H1 (cell line): ENCODE results near the gene ENPP7. TPM values are rescaled to one million over a fixed set of nuclear protein-coding genes. Genes with fewer than 3 reads are reported as not detected.

Experiments used
- CTCF ChIA-PET: fragments of 300-600 bp; sonication (Branson Sonifier 250); formaldehyde crosslinking; loops from one replicate; lab custom pipeline; 2021; ENCODE audit not compliant: partially characterized antibody; lab: Charles Lee
- POLR2A ChIA-PET: fragments of 300-600 bp; sonication (Branson Sonifier 250); formaldehyde crosslinking; loops from one replicate; lab custom pipeline; 2021; ENCODE audit warnings: inconsistent platforms; ENCODE audit not compliant: partially characterized antibody; lab: Charles Lee
- DNase-seq, 2 experiments: peaks; one replicate each; pipeline versions ENCODE4 v3.0.0 to v3.0.0-alpha.2; 2010 to 2022; ENCODE audit warnings: low spot score in 2 of 2, low read depth in 1 of 2, mixed read lengths in 1 of 2
- FAIRE-seq: peaks from 2 replicates; lab custom pipeline; 2011; peaks lifted over from hg19 to GRCh38; lab: Jason Lieb, UNC
- H2AFZ ChIP-seq: 2 replicates; pipeline ENCODE4 v1.8.1; 2012; ENCODE audit warnings: low read length, inconsistent platforms
- H2AK5ac ChIP-seq: 2 replicates; pipeline ENCODE4 v1.6.1; 2013; ENCODE audit warnings: low read depth, low read length
- H2BK120ac ChIP-seq: replicated peaks from 2 replicates; pipeline ENCODE3; 2013; ENCODE audit warnings: low read depth, low read length, inconsistent platforms
- H2BK12ac ChIP-seq: 2 replicates; pipeline ENCODE4 v1.6.1; 2013; ENCODE audit warnings: low read depth, low read length
- H2BK15ac ChIP-seq: 2 replicates; pipeline ENCODE4 v1.6.1; 2013; ENCODE audit warnings: low read length
- H2BK20ac ChIP-seq: 2 replicates; pipeline ENCODE4 v1.6.1; 2013; ENCODE audit warnings: low read length
- H2BK5ac ChIP-seq: 2 replicates; pipeline ENCODE4 v1.6.1; 2013; ENCODE audit warnings: low read depth, low read length
- H3K14ac ChIP-seq: 2 replicates; pipeline ENCODE4 v1.6.1; 2013; ENCODE audit warnings: inconsistent platforms; ENCODE audit not compliant: insufficient read length
- H3K18ac ChIP-seq: 2 replicates; pipeline ENCODE4 v1.6.1; 2013; ENCODE audit warnings: low read length; ENCODE audit errors: extremely low read depth
- H3K23ac ChIP-seq: 2 replicates; pipeline ENCODE4 v1.6.1; 2013; ENCODE audit warnings: inconsistent platforms; ENCODE audit not compliant: insufficient read length
- H3K23me2 ChIP-seq: 2 replicates; pipeline ENCODE4 v1.6.1; 2013; ENCODE audit warnings: low read depth, low read length
- H3K27ac ChIP-seq: 2 replicates; pipeline ENCODE4 v1.6.1; 2011; ENCODE audit warnings: low read depth, low read length, inconsistent platforms
- H3K27me3 ChIP-seq, 4 experiments: replicated peaks in 1 of 4; 1 replicate in 1 of 4; 2 replicates in 3 of 4; pipeline versions ENCODE4 v1.6.1 to v1.8.1; 2011 to 2013; ENCODE audit warnings: low read length in 3 of 4, mild to moderate bottlenecking in 3 of 4, inconsistent platforms in 2 of 4, mixed read lengths in 2 of 4, moderate library complexity in 1 of 4; ENCODE audit not compliant: control insufficient read depth in 3 of 4, insufficient read depth in 3 of 4; ENCODE audit errors: extremely low read depth in 1 of 4
- H3K36me3 ChIP-seq, 4 experiments: 2 replicates each; pipeline versions ENCODE4 v1.6.1 to v1.8.1; 2011 to 2013; ENCODE audit warnings: mild to moderate bottlenecking in 4 of 4, low read length in 3 of 4, moderate library complexity in 2 of 4, control low read depth in 1 of 4, inconsistent platforms in 1 of 4; ENCODE audit not compliant: insufficient read depth in 4 of 4, control insufficient read depth in 2 of 4
- H3K4ac ChIP-seq: replicated peaks from 2 replicates; pipeline ENCODE3; 2013; ENCODE audit warnings: low read length, low read depth, mixed read lengths, inconsistent platforms; ENCODE audit not compliant: insufficient read length
- H3K4me1 ChIP-seq, 4 experiments: replicated peaks in 1 of 4; 1 replicate in 1 of 4; 2 replicates in 3 of 4; pipeline versions ENCODE4 v1.6.1 to v1.8.1; 2011 to 2013; ENCODE audit warnings: low read length in 3 of 4, inconsistent platforms in 2 of 4, mixed read lengths in 1 of 4; ENCODE audit not compliant: insufficient read depth in 4 of 4, control insufficient read depth in 3 of 4
- H3K4me2 ChIP-seq, 2 experiments: 2 replicates each; pipeline versions ENCODE4 v1.6.1 to v1.8.1; 2011 to 2013; ENCODE audit warnings: low read depth in 2 of 2, low read length in 2 of 2, control low read depth in 1 of 2, inconsistent platforms in 1 of 2, mild to moderate bottlenecking in 1 of 2; ENCODE audit not compliant: insufficient read depth in 1 of 2
- H3K4me3 ChIP-seq, 4 experiments: fragments of 200-600, 300-600 bp in 1 of 4; sonication (generic), shearing (Covaris generic), sonication (Bioruptor Twin) in 1 of 4; 2 replicates each; pipeline versions ENCODE4 v1.5.1 to v1.8.1; 2011 to 2016; ENCODE audit warnings: low read length in 4 of 4, low read depth in 3 of 4, control low read depth in 2 of 4, inconsistent platforms in 2 of 4, mild to moderate bottlenecking in 2 of 4, mixed read lengths in 1 of 4, moderate library complexity in 1 of 4; ENCODE audit not compliant: insufficient read depth in 2 of 4; ENCODE audit errors: extremely low read depth in 1 of 4
- H3K56ac ChIP-seq: replicated peaks from 2 replicates; pipeline ENCODE3; 2013; ENCODE audit warnings: low read depth, mild to moderate bottlenecking, mixed read lengths, low read length, inconsistent platforms; ENCODE audit not compliant: insufficient read length
- H3K79me1 ChIP-seq: 2 replicates; pipeline ENCODE4 v1.6.1; 2013; ENCODE audit warnings: low read depth, low read length, control low read depth
- H3K79me2 ChIP-seq, 2 experiments: 2 replicates each; pipeline versions ENCODE4 v1.6.1 to v1.8.1; 2012 to 2013; ENCODE audit warnings: low read length in 2 of 2, mild to moderate bottlenecking in 2 of 2, inconsistent platforms in 1 of 2; ENCODE audit not compliant: insufficient read depth in 2 of 2, control insufficient read depth in 1 of 2
- H3K9ac ChIP-seq, 4 experiments: replicated peaks in 1 of 4; 1 replicate in 1 of 4; 2 replicates in 3 of 4; pipeline versions ENCODE4 v1.6.1 to v1.8.1; 2011 to 2013; ENCODE audit warnings: low read depth in 3 of 4, low read length in 3 of 4, control low read depth in 2 of 4, mild to moderate bottlenecking in 2 of 4, moderate library complexity in 2 of 4, inconsistent platforms in 1 of 4; ENCODE audit errors: extremely low read depth in 1 of 4
- H3K9me3 ChIP-seq, 2 experiments: 2 replicates each; pipeline versions ENCODE4 v1.6.1 to v1.8.1; 2012 to 2013; ENCODE audit warnings: mild to moderate bottlenecking in 2 of 2, moderate library complexity in 2 of 2, control low read depth in 1 of 2, inconsistent platforms in 1 of 2, low read depth in 1 of 2, low read length in 1 of 2, mixed read lengths in 1 of 2; ENCODE audit not compliant: insufficient read depth in 2 of 2
- H4K20me1 ChIP-seq, 2 experiments: replicated peaks in 1 of 2; 2 replicates each; pipeline versions ENCODE3 to v1.8.1; 2011 to 2013; ENCODE audit warnings: inconsistent platforms in 2 of 2, low read length in 2 of 2, mild to moderate bottlenecking in 1 of 2; ENCODE audit not compliant: insufficient read depth in 2 of 2, control insufficient read depth in 1 of 2
- H4K5ac ChIP-seq: 2 replicates; pipeline ENCODE4 v1.6.1; 2013; ENCODE audit warnings: low read length, low read depth, mixed read lengths, inconsistent platforms; ENCODE audit not compliant: insufficient read length
- H4K8ac ChIP-seq: 2 replicates; pipeline ENCODE4 v1.8.0; 2013; ENCODE audit warnings: mild to moderate bottlenecking, moderate library complexity, low read length, inconsistent platforms; ENCODE audit not compliant: insufficient read depth; ENCODE audit errors: extremely low read depth
- H4K91ac ChIP-seq: replicated peaks from 2 replicates; pipeline ENCODE3; 2013; ENCODE audit warnings: low read length, mixed read lengths, inconsistent platforms; ENCODE audit not compliant: insufficient read length
- ASH2L ChIP-seq: fragments of 200-600, 300-600 bp; sonication (generic); IDR thresholded peaks from one replicate; pipeline ENCODE4 v1.7.1; 2017; ENCODE audit warnings: low read length
- BACH1 ChIP-seq: IDR thresholded peaks from 2 replicates; pipeline ENCODE4 v1.6.1; 2012; ENCODE audit warnings: low read length, improper control_type of control experiment
- CREB1 ChIP-seq: IDR thresholded peaks from 2 replicates; pipeline ENCODE4 v1.6.1; 2012; ENCODE audit warnings: inconsistent platforms
- KDM4A ChIP-seq: IDR thresholded peaks from one replicate; pipeline ENCODE4 v1.7.1; 2012; ENCODE audit warnings: low read depth, mild to moderate bottlenecking, moderate library complexity, low read length, inconsistent platforms; ENCODE audit not compliant: severe bottlenecking
- POLR2AphosphoS5 ChIP-seq: IDR thresholded peaks from 2 replicates; pipeline ENCODE4 v1.6.1; 2011; ENCODE audit warnings: low read depth, low read length
- RNF2 ChIP-seq: fragments of 200-900, 300-1000 bp; sonication (generic); IDR thresholded peaks from 2 replicates; pipeline ENCODE4 v1.7.1; 2016; ENCODE audit warnings: borderline replicate concordance, low read depth, mild to moderate bottlenecking, antibody characterized with exemption, low read length; ENCODE audit not compliant: poor library complexity, severe bottlenecking; ENCODE audit errors: missing control alignments
- ZNF274 ChIP-seq: IDR thresholded peaks from 2 replicates; pipeline ENCODE4 v1.7.0; 2012; ENCODE audit warnings: low read length, borderline replicate concordance; ENCODE audit errors: extremely low read depth
- WGBS, 2 experiments: shearing (Covaris generic) in 1 of 2; methylation state at CpG; one replicate each; pipeline versions ENCODE4 v1.1.6 to v1.1.7; 2013 to 2015; ENCODE audit warnings: low lambda C conversion rate in 2 of 2, mixed read lengths in 2 of 2, inconsistent platforms in 1 of 2, low coverage in 1 of 2, missing lambda C conversion rate in 1 of 2; ENCODE audit not compliant: insufficient replicate concordance in 2 of 2, insufficient coverage in 1 of 2, insufficient read length in 1 of 2; ENCODE audit errors: extremely low coverage in 1 of 2, missing lambda C conversion rate in 1 of 2; 5-methylcytosine and 5-hydroxymethylcytosine counted together
- polyA plus RNA-seq, 7 experiments: library from polyadenylated mRNA; depleted of rRNA in 3 of 7; stranded (reverse) in 5 of 7; unstranded in 2 of 7; fragments of >200 nt in 5 of 7; fragments of 200-250 nt in 2 of 7; gene quantifications; 1 replicate in 5 of 7; 2 replicates in 1 of 7; 4 replicates in 1 of 7; pipeline versions ENCODE4 v1.2.1 to v1.2.3, GENCODE V29; 2011 to 2013; ENCODE audit warnings: missing spikeins in 2 of 7, mixed read lengths in 2 of 7
- total RNA-seq: library from RNA; stranded (reverse); fragmentation: NEBNext Ultra II Directional; extraction: Animal tissue kit (Norgen Biotek cat#: 25700); gene quantifications from 2 replicates; pipeline ENCODE4 v1.2.1, GENCODE V29; 2021

Gene ENPP7
- total and polyA plus RNA-seq, 2 of the 8 experiments (the other 6 are each of a cell fraction or from before 2014, with no cell fraction given): not detected

GRCh38 chr17:79729761-79730160 lies 982 bp upstream of the ENPP7 start:
- Histone ChIP-seq H2BK5ac (no peak overlapping the region), H3K4me3 (no peak overlapping the region), H3K36me3 (no peaks in the 10 kb centered on the region), H4K20me1 (no peaks in the 10 kb centered on the region), H3K79me2 (no peaks in the 10 kb centered on the region), H2BK20ac (no peak overlapping the region), H3K4me1 (peaks cover 0 to 6% (median 0%) of the 10 kb centered on the region in 4 experiments; a peak in 2 of 7 replicates), H3K79me1 (no peaks in the 10 kb centered on the region), H3K23ac (no peak overlapping the region), H2BK12ac (no peak overlapping the region), H3K56ac (no peak overlapping the region), H3K27me3 (no peaks in the 10 kb centered on the region), H3K4me2 (no peak overlapping the region), H3K27ac (no peak overlapping the region), H2AFZ (no peak overlapping the region), H4K8ac (no peak overlapping the region), H3K9me3 (no peaks in the 10 kb centered on the region), H3K18ac (no peak overlapping the region), H3K4ac (no peak overlapping the region), H4K5ac (no peak overlapping the region), H4K91ac (no peak overlapping the region), H2BK120ac (no peak overlapping the region), H3K9ac (no peak overlapping the region), H2AK5ac (no peak overlapping the region), H2BK15ac (no peak overlapping the region), H3K23me2 (no peaks in the 10 kb centered on the region), H3K14ac (no peak overlapping the region)
- TF ChIP-seq CREB1 (no peak), RNF2 (no peak), ZNF274 (no peak), ASH2L (no peak), POLR2AphosphoS5 (no peak), KDM4A (no peak), BACH1 (no peak)
- no peak for FAIRE-seq
- ChIA-PET POLR2A (no interaction called here), CTCF (no interaction called here)
- DNase-seq: no peak
- WGBS, 2 experiments: 84% methylated on average over 6 of the region's 12 CpGs; no CpG with 5 or more reads in 1 of the 2 experiments
